ENCODE results near the gene TMEM208. TPM values are rescaled to one million over a fixed set of nuclear protein-coding genes. Genes with fewer than 3 reads are reported as not detected.

The TMEM208 gene
- total RNA-seq, 4 donors from 2014 or later = 23.9 to 40.3 (median 33.3) TPM

DNA sequence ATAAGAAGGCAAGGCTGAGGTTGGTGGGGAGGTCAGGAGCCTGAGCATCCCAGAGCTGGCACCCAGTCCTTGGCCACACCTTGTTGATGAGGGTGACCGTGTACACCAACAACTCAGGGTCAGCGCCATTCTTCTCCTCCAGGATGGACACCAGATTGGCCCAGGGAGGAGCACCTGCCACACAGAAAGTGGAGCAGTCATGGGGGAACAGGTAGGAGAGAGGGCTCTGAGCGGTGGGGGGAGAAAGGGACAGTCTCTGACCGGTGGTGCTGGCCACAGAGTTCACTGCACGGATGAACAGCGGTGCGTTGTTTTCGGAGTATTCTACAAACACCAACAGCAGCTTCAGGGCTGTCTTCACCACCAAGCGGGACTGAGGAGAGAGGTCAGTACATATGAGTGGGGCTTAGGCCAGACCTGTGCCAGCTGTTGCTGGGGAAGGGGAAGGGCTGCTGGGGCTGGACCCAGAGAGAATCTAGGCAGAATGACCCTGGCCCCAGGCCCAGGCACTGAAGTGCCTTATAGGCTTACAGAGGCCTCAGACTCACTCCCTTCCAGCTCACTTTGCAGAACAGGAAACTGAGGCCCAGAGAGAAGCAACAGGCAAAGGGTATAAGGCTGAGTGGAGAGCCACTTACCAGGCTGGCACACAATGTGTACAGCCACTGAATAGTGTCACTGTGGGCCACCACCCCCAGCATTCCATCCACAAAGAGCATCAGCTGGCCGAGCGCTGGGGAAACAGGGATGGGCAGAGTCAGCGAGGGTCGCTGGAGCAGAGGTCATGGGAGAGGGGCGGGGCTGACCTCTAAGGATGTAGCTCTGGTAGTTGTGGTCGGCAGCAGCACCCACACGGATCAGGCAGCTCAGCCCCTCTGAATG, 10.7 kb downstream of the TMEM208 start:
- H3K36me3 ChIP-seq = peaks cover 0 to 67% (median 0%) of the 10 kb centered on the region in 3 donors
- TF ChIP-seq, protein P1, sequence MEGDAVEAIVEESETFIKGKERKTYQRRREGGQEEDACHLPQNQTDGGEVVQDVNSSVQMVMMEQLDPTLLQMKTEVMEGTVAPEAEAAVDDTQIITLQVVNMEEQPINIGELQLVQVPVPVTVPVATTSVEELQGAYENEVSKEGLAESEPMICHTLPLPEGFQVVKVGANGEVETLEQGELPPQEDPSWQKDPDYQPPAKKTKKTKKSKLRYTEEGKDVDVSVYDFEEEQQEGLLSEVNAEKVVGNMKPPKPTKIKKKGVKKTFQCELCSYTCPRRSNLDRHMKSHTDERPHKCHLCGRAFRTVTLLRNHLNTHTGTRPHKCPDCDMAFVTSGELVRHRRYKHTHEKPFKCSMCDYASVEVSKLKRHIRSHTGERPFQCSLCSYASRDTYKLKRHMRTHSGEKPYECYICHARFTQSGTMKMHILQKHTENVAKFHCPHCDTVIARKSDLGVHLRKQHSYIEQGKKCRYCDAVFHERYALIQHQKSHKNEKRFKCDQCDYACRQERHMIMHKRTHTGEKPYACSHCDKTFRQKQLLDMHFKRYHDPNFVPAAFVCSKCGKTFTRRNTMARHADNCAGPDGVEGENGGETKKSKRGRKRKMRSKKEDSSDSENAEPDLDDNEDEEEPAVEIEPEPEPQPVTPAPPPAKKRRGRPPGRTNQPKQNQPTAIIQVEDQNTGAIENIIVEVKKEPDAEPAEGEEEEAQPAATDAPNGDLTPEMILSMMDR (IDR thresholded peaks at IDR 0.05) = no peak
- TF ChIP-seq POLR2A (IDR thresholded peaks at IDR 0.05) = no peak
- H3K27me3 ChIP-seq = no peaks in the 10 kb centered on the region
- H3K9me3 ChIP-seq = no peaks in the 10 kb centered on the region
- DNase-seq = peak in 1 of 3 donors; percentile 41
- no peak overlapping the region for H3K27ac ChIP-seq
- peaks cover 0 to 24% (median 8%) of the 10 kb centered on the region in 4 donors for H3K4me1 ChIP-seq
- H3K4me3 ChIP-seq = no peak overlapping the region

DNA sequence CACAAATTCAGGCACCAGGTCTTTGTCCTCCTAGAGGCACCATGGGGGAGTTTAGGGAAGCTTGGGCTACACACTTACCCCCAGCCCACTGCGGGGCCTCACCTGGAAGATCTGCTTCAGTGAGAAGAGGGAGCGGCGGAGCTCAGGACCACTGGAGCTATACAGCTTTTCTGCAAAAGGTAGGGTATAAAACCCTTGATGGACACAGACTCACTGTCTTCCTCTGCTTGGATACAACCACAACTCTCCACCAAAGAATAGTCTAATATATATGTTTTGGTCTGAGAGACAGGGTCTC, 11.3 kb downstream of the TMEM208 start:
- Histone ChIP-seq H3K9me3 (no peaks in the 10 kb centered on the region), H3K27ac (no peak overlapping the region), H3K36me3 (peaks cover 0 to 65% (median 0%) of the 10 kb centered on the region in 3 donors), H3K4me1 (peaks cover 0 to 30% (median 8%) of the 10 kb centered on the region in 4 donors), H3K4me3 (no peak overlapping the region), H3K27me3 (no peaks in the 10 kb centered on the region)
- TF ChIP-seq, protein P1 (IDR thresholded peaks at IDR 0.05) = no peak
- no peak for TF ChIP-seq POLR2A (IDR thresholded peaks at IDR 0.05)
- no peak for DNase-seq

DNA sequence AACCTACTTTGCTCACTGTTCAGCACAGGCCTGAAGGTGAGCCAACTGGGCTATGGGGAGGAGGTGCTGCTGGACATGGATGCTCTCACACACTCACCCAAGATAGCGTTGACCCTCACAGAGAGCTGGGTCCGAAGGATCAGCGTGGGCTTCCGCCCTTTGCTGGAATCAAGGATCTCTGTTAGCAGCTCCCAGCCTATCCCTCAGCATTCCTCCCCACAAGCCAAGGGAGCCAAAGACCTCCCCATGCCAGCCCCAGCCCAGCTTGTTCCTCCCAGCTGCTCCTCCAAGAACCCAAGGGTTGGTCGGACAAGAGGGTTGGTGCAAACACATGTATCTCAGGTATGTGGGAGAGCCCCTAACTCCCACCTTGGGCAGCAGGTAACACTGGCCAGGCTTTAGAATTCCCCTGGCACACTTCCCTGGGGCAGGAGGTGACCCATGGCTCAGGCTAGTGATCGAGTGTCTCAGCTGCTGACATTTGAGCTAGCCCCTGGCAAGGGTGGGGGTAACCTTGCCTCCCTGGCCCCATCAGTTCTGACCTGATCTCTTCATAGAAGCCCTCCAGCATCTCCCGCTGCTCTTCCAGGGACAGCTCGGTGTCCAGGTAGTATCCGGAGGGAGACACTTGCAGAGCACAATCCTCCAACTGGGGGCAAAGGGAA, 12.0 kb downstream of the TMEM208 start:
- Histone ChIP-seq H3K27me3 (no peaks in the 10 kb centered on the region), H3K4me1 (peaks cover 0 to 37% (median 12%) of the 10 kb centered on the region in 4 donors), H3K36me3 (peaks cover 0 to 58% (median 0%) of the 10 kb centered on the region in 3 donors), H3K27ac (no peak overlapping the region), H3K9me3 (no peaks in the 10 kb centered on the region), H3K4me3 (no peak overlapping the region)
- TF ChIP-seq POLR2A (IDR thresholded peaks at IDR 0.05) = no peak
- TF ChIP-seq, protein P1 (IDR thresholded peaks at IDR 0.05) = no peak
- DNase-seq = peak in 1 of 3 donors; percentile 19

DNA sequence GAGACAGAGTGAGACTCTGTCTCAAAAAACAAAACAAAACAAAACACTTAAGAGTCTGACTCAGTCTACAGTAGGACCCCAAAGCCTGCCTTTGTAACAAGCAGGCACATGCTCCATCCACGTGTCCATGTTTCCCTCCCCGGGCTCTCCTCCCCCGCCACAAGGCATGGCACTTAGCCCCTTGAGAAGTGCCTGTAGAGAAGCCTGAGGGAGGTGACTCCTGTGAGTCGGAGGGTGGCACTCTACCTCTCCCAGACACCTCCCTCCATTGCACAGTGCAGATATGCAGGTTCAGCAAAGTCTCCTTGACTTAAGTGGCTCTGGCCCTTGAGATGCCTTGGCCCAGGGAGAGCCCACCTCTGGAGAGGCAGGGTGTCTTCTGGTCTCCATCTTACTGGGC, 13.6 kb downstream of the TMEM208 start:
- no peak for TF ChIP-seq POLR2A (IDR thresholded peaks at IDR 0.05)
- TF ChIP-seq, protein P1 (IDR thresholded peaks at IDR 0.05) = no peak
- DNase-seq = peak in 1 of 3 donors; percentile 42
- H3K9me3 ChIP-seq = no peaks in the 10 kb centered on the region
- H3K4me3 ChIP-seq = no peak overlapping the region
- peaks cover 0 to 42% (median 0%) of the 10 kb centered on the region in 3 donors for H3K36me3 ChIP-seq
- H3K4me1 ChIP-seq = peaks cover 6 to 53% (median 22%) of the 10 kb centered on the region in 4 donors
- H3K27ac ChIP-seq = peak overlapping the region in 3 of 4 donors; percentile 53 to 89 (median 69)
- H3K27me3 ChIP-seq = no peaks in the 10 kb centered on the region

DNA sequence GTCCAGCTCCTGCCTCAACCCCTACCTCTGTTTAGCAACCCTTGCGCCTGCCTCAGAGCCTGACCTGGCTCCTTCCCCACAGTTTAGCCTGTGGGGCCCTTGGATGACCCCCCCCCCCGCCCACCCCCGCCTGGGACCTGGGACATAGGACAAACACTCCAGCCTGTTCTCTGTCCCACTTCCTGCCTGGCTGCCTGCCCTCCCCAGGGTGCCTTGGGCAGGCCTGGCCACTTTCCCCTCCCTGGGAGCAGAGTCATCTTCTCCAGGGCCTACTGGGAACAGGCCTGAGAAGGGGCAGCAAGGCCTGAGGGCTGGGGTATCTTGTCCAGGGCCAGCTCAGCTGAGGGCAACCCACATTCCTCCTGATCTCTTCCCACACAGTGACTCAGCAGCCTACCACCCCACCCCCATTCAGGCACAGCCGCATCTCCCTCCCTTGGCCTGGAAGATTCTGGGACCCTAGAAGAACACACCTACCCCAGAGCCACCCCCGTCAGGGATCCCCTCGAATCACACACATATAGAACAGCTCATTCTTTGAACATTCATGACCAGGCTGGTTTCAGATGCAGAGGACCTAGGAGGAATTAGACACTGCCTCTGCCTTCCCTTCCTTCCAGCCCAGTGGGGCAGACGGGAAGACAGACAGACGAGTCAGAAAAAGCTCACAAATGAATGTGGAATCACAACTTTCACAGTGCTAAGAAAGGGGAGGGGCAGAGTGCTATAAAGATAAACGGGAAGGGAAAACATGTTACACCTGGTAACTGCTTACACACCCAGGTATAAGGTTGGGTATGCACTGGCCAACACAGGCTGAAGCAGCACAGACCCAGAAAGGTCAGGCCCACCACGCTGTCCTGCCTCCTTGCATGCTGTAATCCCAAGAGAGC, 14.3 kb downstream of the TMEM208 start:
- Histone ChIP-seq H3K27me3 (no peaks in the 10 kb centered on the region), H3K36me3 (peaks cover 0 to 35% (median 0%) of the 10 kb centered on the region in 3 donors), H3K4me3 (no peak overlapping the region), H3K4me1 (peaks cover 10 to 58% (median 28%) of the 10 kb centered on the region in 4 donors), H3K27ac (peak overlapping the region; percentile 11 to 89 (median 61)), H3K9me3 (no peaks in the 10 kb centered on the region)
- TF ChIP-seq, protein P1 (IDR thresholded peaks at IDR 0.05) = no peak
- TF ChIP-seq POLR2A (IDR thresholded peaks at IDR 0.05) = peak in 1 of 2 donors; percentile 15
- DNase-seq = peak in 2 of 3 donors; percentile 64 to 70

Data from Peyer's patch (tissue), 4 donors.